HepG2 (cell line): ENCODE measurements around the gene NEDD4L. TPM values are rescaled to one million over a fixed set of nuclear protein-coding genes. Genes with fewer than 3 reads are reported as not detected.

ENCODE experiments used
- ATAC-seq: fragments of 200-7000 bp; cut with Tn5 transposase; 3 replicates; pipeline ENCODE4 v1.9.1; 2020; ENCODE audit warnings: mild to moderate bottlenecking, moderate library complexity
- BruUV-seq: library from RNA; stranded (reverse); fragments of 400-500 nt; replicated peaks from 2 replicates; lab custom pipeline; 2021; lab: Mats Ljungman, UMichigan
- CTCF ChIA-PET: fragments of 300-600 bp; formaldehyde crosslinking; extraction: SDS; loops from one replicate; lab custom pipeline; 2021; ENCODE audit warnings: low total read pairs, inconsistent platforms, low intra/inter-chr PET ratio; lab: Yijun Ruan, JAX
- POLR2A ChIA-PET: fragments of 350-600 bp; sonication (Branson Sonifier 250); formaldehyde crosslinking; loops from one replicate; lab custom pipeline; 2020; ENCODE audit warnings: antibody characterized with exemption, inconsistent platforms; lab: Yijun Ruan, JAX
- DNase-seq: peaks from one replicate; pipeline ENCODE4 v3.0.0-alpha.2; 2015; ENCODE audit warnings: low spot score
- FAIRE-seq: peaks from 3 replicates; lab custom pipeline; 2011; peaks lifted over from hg19 to GRCh38; lab: Jason Lieb, UNC
- H2AFZ ChIP-seq: one replicate; pipeline ENCODE4 v1.6.1; 2011; ENCODE audit warnings: low read length, inconsistent platforms
- H3K27ac ChIP-seq: fragments of 300-600 bp; 3 replicates; pipeline ENCODE4 v1.8.0; 2011; ENCODE audit warnings: mixed run types, mild to moderate bottlenecking, mixed read lengths, low read length, inconsistent platforms; ENCODE audit not compliant: insufficient read depth; ENCODE audit errors: extremely low read length
- H3K27me3 ChIP-seq, 2 experiments: fragments of 200-600 bp in 1 of 2; 2 replicates in 1 of 2; 3 replicates in 1 of 2; pipeline versions ENCODE4 v1.6.0 to v1.8.0; 2011; ENCODE audit warnings: low read length in 2 of 2, mild to moderate bottlenecking in 2 of 2, moderate library complexity in 2 of 2, inconsistent platforms in 1 of 2; ENCODE audit not compliant: insufficient read depth in 2 of 2, control insufficient read depth in 1 of 2
- H3K36me3 ChIP-seq, 2 experiments: fragments of 200-600 bp in 1 of 2; replicated peaks in 1 of 2; 2 replicates in 1 of 2; 3 replicates in 1 of 2; pipeline versions ENCODE4 v1.5.1 to v1.8.0; 2011; ENCODE audit warnings: low read length in 2 of 2, inconsistent platforms in 1 of 2; ENCODE audit not compliant: insufficient read depth in 2 of 2, control insufficient read depth in 1 of 2
- H3K4me1 ChIP-seq: 2 replicates; pipeline ENCODE4 v1.5.1; 2012; ENCODE audit warnings: low read length, inconsistent platforms; ENCODE audit not compliant: insufficient read depth
- H3K4me2 ChIP-seq: 2 replicates; pipeline ENCODE4 v1.6.0; 2011; ENCODE audit warnings: low read depth, low read length, inconsistent platforms
- H3K4me3 ChIP-seq, 3 experiments: fragments of 200-600 bp in 1 of 3; sonication (generic), shearing (Covaris generic) in 1 of 3; replicated peaks in 1 of 3; 2 replicates each; pipeline ENCODE4 v1.5.1; 2011 to 2016; ENCODE audit warnings: low read length in 3 of 3, inconsistent platforms in 2 of 3, low read depth in 2 of 3, mild to moderate bottlenecking in 2 of 3, control low read depth in 1 of 3, mixed read lengths in 1 of 3; ENCODE audit not compliant: insufficient read depth in 1 of 3
- H3K79me2 ChIP-seq: one replicate; pipeline ENCODE4 v1.6.1; 2011; ENCODE audit warnings: low read length, inconsistent platforms; ENCODE audit not compliant: insufficient read depth
- H3K9ac ChIP-seq: 2 replicates; pipeline ENCODE4 v1.6.0; 2011; ENCODE audit warnings: mild to moderate bottlenecking, low read depth, low read length, inconsistent platforms; ENCODE audit not compliant: insufficient read depth
- H3K9me3 ChIP-seq: 2 replicates; pipeline ENCODE4 v1.5.1; 2012; ENCODE audit warnings: mild to moderate bottlenecking, low read length
- H4K20me1 ChIP-seq: 2 replicates; pipeline ENCODE4 v1.6.0; 2011; ENCODE audit warnings: inconsistent platforms, mild to moderate bottlenecking, low read length, moderate library complexity; ENCODE audit not compliant: insufficient read depth
- ZNF121 ChIP-seq: sonication (generic); formaldehyde crosslinking; IDR thresholded peaks from 2 replicates; pipeline ENCODE4 v1.5.0; 2020; ENCODE audit warnings: mild to moderate bottlenecking, missing genetic modification reagents
- WGBS: methylation state at CpG from one replicate; pipeline ENCODE4 v1.1.6; 2017; ENCODE audit warnings: low lambda C conversion rate; 5-methylcytosine and 5-hydroxymethylcytosine counted together
- in situ Hi-C: cut with HindIII; loops from 2 replicates; pipeline ENCODE4 v1.10.0; 2017; ENCODE audit warnings: low pct_unique_long_range_greater_than_20kb; ENCODE audit not compliant: extremely low pct_ligation_motif_present
- intact Hi-C: fragments of 100-400 bp; cut with micrococcal nuclease; formaldehyde crosslinking; loops from one replicate; pipeline ENCODE4 v1.10.0; 2022; ENCODE audit not compliant: unreplicated experiment
- polyA plus RNA-seq, 8 experiments: library from polyadenylated mRNA; depleted of rRNA in 3 of 8; stranded (reverse) in 7 of 8; unstranded in 1 of 8; fragments of >200 nt; fragmentation: Illumina TruSeq in 4 of 8; extraction: Trizol in 4 of 8; gene quantifications; 2 replicates each; pipeline versions ENCODE4 v1.2.1 to v1.2.3, GENCODE V29; 2011 to 2016; ENCODE audit warnings: low read depth in 4 of 8, missing spikeins in 1 of 8, mixed read lengths in 1 of 8; ENCODE audit not compliant: insufficient read depth in 1 of 8
- total RNA-seq, 5 experiments: library from RNA; depleted of rRNA; stranded (reverse); fragments of >200 nt; fragmentation: Illumina TruSeq; extraction: Trizol; gene quantifications; 2 replicates each; pipeline ENCODE4 v1.2.3, GENCODE V29; 2016; ENCODE audit warnings: low read depth in 1 of 5
- TF ChIP-seq, protein P1 (sequence below): sonication (generic); formaldehyde crosslinking; IDR thresholded peaks from 2 replicates; pipeline ENCODE4 v1.4.0; 2020; ENCODE audit warnings: mild to moderate bottlenecking, missing genetic modification reagents, borderline replicate concordance

The NEDD4L gene
- total and polyA plus RNA-seq, 2 of the 13 experiments (the other 11 are each of a cell fraction or from before 2014, with no cell fraction given) = 168 to 390 TPM

DNA sequence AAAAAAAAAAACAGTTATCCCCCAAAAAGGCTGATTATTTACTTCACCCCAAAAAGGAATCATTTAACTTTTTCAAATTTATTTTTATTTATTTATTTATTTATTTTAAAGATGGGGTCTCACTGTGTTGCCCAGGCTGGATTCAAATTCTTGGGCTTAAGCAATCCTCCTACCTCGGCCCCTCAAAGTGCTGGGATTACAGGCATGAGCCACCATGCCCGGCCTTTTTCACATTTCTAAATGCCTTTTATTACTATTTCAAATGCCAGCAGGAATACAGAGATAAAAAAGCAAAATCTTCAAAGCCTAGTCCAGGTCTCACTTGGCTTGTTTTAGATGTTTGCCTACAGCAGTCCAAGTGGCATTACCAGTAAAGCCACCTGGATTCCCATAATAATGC is 345.7 kb downstream of the NEDD4L start:
- peak; percentile 51; the same call in 1 of the 2 replicates for TF ChIP-seq ZNF121 (CRISPR knock-in tag)
- TF ChIP-seq, protein P1, sequence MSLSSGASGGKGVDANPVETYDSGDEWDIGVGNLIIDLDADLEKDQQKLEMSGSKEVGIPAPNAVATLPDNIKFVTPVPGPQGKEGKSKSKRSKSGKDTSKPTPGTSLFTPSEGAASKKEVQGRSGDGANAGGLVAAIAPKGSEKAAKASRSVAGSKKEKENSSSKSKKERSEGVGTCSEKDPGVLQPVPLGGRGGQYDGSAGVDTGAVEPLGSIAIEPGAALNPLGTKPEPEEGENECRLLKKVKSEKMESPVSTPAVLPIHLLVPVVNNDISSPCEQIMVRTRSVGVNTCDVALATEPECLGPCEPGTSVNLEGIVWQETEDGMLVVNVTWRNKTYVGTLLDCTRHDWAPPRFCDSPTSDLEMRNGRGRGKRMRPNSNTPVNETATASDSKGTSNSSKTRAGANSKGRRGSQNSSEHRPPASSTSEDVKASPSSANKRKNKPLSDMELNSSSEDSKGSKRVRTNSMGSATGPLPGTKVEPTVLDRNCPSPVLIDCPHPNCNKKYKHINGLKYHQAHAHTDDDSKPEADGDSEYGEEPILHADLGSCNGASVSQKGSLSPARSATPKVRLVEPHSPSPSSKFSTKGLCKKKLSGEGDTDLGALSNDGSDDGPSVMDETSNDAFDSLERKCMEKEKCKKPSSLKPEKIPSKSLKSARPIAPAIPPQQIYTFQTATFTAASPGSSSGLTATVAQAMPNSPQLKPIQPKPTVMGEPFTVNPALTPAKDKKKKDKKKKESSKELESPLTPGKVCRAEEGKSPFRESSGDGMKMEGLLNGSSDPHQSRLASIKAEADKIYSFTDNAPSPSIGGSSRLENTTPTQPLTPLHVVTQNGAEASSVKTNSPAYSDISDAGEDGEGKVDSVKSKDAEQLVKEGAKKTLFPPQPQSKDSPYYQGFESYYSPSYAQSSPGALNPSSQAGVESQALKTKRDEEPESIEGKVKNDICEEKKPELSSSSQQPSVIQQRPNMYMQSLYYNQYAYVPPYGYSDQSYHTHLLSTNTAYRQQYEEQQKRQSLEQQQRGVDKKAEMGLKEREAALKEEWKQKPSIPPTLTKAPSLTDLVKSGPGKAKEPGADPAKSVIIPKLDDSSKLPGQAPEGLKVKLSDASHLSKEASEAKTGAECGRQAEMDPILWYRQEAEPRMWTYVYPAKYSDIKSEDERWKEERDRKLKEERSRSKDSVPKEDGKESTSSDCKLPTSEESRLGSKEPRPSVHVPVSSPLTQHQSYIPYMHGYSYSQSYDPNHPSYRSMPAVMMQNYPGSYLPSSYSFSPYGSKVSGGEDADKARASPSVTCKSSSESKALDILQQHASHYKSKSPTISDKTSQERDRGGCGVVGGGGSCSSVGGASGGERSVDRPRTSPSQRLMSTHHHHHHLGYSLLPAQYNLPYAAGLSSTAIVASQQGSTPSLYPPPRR (CRISPR knock-in tag) = no peak
- H3K36me3 ChIP-seq = peaks cover 34 to 82% of the 10 kb centered on the region in 2 experiments
- 80% methylated on average over 2 of the region's 2 CpGs for WGBS
- ChIA-PET POLR2A (no interaction called here), CTCF (no interaction called here)
- H4K20me1 ChIP-seq = peaks cover 19% of the 10 kb centered on the region; the same call in 1 of the 2 replicates
- H3K27ac ChIP-seq = peak overlapping the region; percentile 57
- intact Hi-C loops = loop anchor here (5.0 kb wide), 1 partner anchor 432 kb away; no protein-coding TSS in a partner anchor
- TSS peak; percentile 28 for BruUV-seq
- peaks cover 58% of the 10 kb centered on the region for H3K4me1 ChIP-seq
- H3K27me3 ChIP-seq = no peaks in the 10 kb centered on the region
- H3K79me2 ChIP-seq = peaks cover 56% of the 10 kb centered on the region
- H3K4me3 ChIP-seq = no peak overlapping the region
- no peak for ATAC-seq
- DNase-seq = no peak
- 0 out of 2 replicates have a peak overlapping the region, but pooled peaks have one; percentile 10 for H3K4me2 ChIP-seq
- H3K9me3 ChIP-seq = no peaks in the 10 kb centered on the region
- no peak for FAIRE-seq
- in situ Hi-C loops = loop anchor here (10.0 to 25.0 kb wide), 2 partner anchors 435 to 673 kb away; no protein-coding TSS in a partner anchor
- no peak overlapping the region for H3K9ac ChIP-seq
- H2AFZ ChIP-seq = no peak overlapping the region
